Keratinocyte (primary cell): ENCODE data around the gene RALY. TPM values are rescaled to one million over a fixed set of nuclear protein-coding genes. Genes with fewer than 3 reads are reported as not detected.
"Not testable (repeated sequence)": the region's sequence is repeated elsewhere in the genome, so short reads cannot be mapped to it uniquely, and the experiment has no call there.

Experiments used
- DNase-seq: peaks from one replicate; pipeline ENCODE4 v3.0.0-alpha.2; 2011; ENCODE audit warnings: low read depth, missing footprints, low spot score
- FAIRE-seq: peaks from 2 replicates; lab custom pipeline; 2011; peaks lifted over from hg19 to GRCh38; lab: Jason Lieb, UNC
- H2AFZ ChIP-seq: 2 replicates; pipeline ENCODE4 v1.6.0; 2012; ENCODE audit warnings: low read length, control low read depth, inconsistent platforms; ENCODE audit not compliant: control insufficient read depth
- H3K27ac ChIP-seq: 2 replicates; pipeline ENCODE4 v1.5.1; 2011; ENCODE audit warnings: low read length; ENCODE audit not compliant: control insufficient read depth, insufficient read depth
- H3K27me3 ChIP-seq: 3 replicates; pipeline ENCODE4 v1.6.0; 2011; ENCODE audit warnings: low read length; ENCODE audit not compliant: control insufficient read depth, insufficient read depth; ENCODE audit errors: extremely low read depth
- H3K36me3 ChIP-seq, 2 experiments: 2 replicates in 1 of 2; 3 replicates in 1 of 2; pipeline ENCODE4 v1.5.1; 2011; ENCODE audit warnings: low read length in 2 of 2, mild to moderate bottlenecking in 1 of 2; ENCODE audit not compliant: control insufficient read depth in 2 of 2, insufficient read depth in 2 of 2; ENCODE audit errors: extremely low read depth in 1 of 2
- H3K4me1 ChIP-seq: 3 replicates; pipeline ENCODE4 v1.5.1; 2011; ENCODE audit warnings: low read length; ENCODE audit not compliant: control insufficient read depth, insufficient read depth; ENCODE audit errors: extremely low read depth
- H3K4me2 ChIP-seq: 3 replicates; pipeline ENCODE4 v1.6.0; 2011; ENCODE audit warnings: low read depth, low read length; ENCODE audit not compliant: control insufficient read depth, insufficient read depth; ENCODE audit errors: extremely low read depth
- H3K4me3 ChIP-seq, 3 experiments: fragments of 200-600 bp in 1 of 3; sonication (generic) in 1 of 3; 2 replicates in 2 of 3; 3 replicates in 1 of 3; pipeline ENCODE4 v1.5.1; 2011 to 2016; ENCODE audit warnings: low read length in 3 of 3, mild to moderate bottlenecking in 3 of 3, control low read depth in 2 of 3, inconsistent platforms in 1 of 3, low read depth in 1 of 3, mixed read lengths in 1 of 3, mixed run types in 1 of 3, moderate library complexity in 1 of 3; ENCODE audit not compliant: control insufficient read depth in 2 of 3, insufficient read depth in 2 of 3; ENCODE audit errors: extremely low read depth in 1 of 3
- H3K79me2 ChIP-seq: 2 replicates; pipeline ENCODE4 v1.6.0; 2012; ENCODE audit warnings: low read length; ENCODE audit not compliant: control insufficient read depth, insufficient read depth
- H3K9ac ChIP-seq: 3 replicates; pipeline ENCODE4 v1.6.0; 2011; ENCODE audit warnings: low read length; ENCODE audit not compliant: control insufficient read depth, insufficient read depth; ENCODE audit errors: extremely low read depth
- H3K9me1 ChIP-seq: 3 replicates; pipeline ENCODE4 v1.6.0; 2011; ENCODE audit warnings: low read length; ENCODE audit not compliant: control insufficient read depth, insufficient read depth; ENCODE audit errors: extremely low read depth
- H3K9me3 ChIP-seq: 2 replicates; pipeline ENCODE4 v1.5.1; 2012; ENCODE audit warnings: low read depth, low read length; ENCODE audit not compliant: control insufficient read depth
- H4K20me1 ChIP-seq: 3 replicates; pipeline ENCODE4 v1.6.0; 2011; ENCODE audit warnings: low read length; ENCODE audit not compliant: control insufficient read depth, insufficient read depth; ENCODE audit errors: extremely low read depth
- dilution Hi-C: fragments of 300-500 bp; cut with MboI; formaldehyde crosslinking; loops from one replicate; pipeline ENCODE4 v1.7.0; 2020; ENCODE audit warnings: low sequenced_read_pairs; ENCODE audit not compliant: extremely low pct_ligation_motif_present
- polyA plus RNA-seq, 5 experiments: library from polyadenylated mRNA; depleted of rRNA in 3 of 5; stranded (reverse) in 3 of 5; stranded (forward) in 1 of 5; unstranded in 1 of 5; fragments of >200 nt; gene quantifications; 1 replicate in 1 of 5; 2 replicates in 3 of 5; 3 replicates in 1 of 5; pipeline versions ENCODE4 v1.2.1 to v1.2.3, GENCODE V29; 2011 to 2012; ENCODE audit warnings: missing spikeins in 2 of 5, low read depth in 1 of 5, low replicate concordance in 1 of 5
- small RNA-seq, 3 experiments: library from RNA; depleted of rRNA; stranded (forward); fragments of <200 nt; gene quantifications; one replicate each; pipeline ENCODE3, GENCODE V24; 2012; ENCODE audit warnings: low read depth in 3 of 3, low replicate concordance in 1 of 3; ENCODE audit not compliant: insufficient read length in 3 of 3

RALY gene
- polyA plus RNA-seq, 1 donor (not counting 4 experiments of a cell fraction or from before 2014, with no cell fraction given) = 118 TPM

DNA sequence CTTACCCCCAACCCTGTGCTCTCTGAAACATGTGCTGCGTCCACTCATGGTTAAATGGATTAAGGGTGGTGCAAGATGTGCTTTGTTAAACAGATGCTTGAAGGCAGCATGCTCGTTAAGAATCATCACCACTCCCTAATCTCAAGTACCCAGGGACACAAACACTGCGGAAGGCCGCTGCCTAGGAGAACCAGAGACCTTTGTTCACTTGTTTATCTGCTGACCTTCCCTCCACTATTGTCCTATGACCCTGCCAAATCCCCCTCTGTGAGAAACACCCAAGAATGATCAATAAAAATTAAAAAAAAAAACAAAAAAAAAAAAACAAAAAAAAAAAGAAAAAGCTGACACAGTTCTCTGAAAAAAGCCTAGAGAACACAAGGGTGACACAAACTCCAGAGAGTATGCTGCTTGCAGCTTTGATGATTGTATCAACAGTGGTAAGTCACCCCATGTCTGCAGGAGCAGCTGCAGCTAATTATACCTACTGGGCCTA, 139.7 kb downstream of the RALY start:
- H3K27me3 ChIP-seq, H3K36me3 ChIP-seq, H3K27ac ChIP-seq, dilution Hi-C loops, H3K4me2 ChIP-seq, H3K4me1 ChIP-seq, H3K9me3 ChIP-seq, H3K9ac ChIP-seq, FAIRE-seq, H3K9me1 ChIP-seq, H3K79me2 ChIP-seq, H4K20me1 ChIP-seq, H3K4me3 ChIP-seq, DNase-seq, H2AFZ ChIP-seq: not testable (repeated sequence)

Small RNA genes within 50 kb of the gene (small RNA-seq; reads per million reads assigned to genes)
- gene MIR4755 = 0 reads per million in 3 experiments

Other genes starting within 250 kb of the RALY start
- gene CHMP4B, start 182.6 kb upstream of the RALY start, polyA plus RNA-seq = 44.9 to 72.2 TPM (median 68.2 TPM) in 3 replicates
- 78.8 to 131 TPM (median 95.2 TPM) in 3 replicates for gene EIF2S2, start 118.3 kb downstream of the RALY start, polyA plus RNA-seq
- not detected in 3 replicates for gene ASIP, start 247.5 kb downstream of the RALY start, polyA plus RNA-seq